ENCODE data around the gene EYS. TPM values are rescaled to one million over a fixed set of nuclear protein-coding genes. Genes with fewer than 3 reads are reported as not detected.

Gene EYS
- total RNA-seq, 1 donor from 2014 or later, result not detected

DNA sequence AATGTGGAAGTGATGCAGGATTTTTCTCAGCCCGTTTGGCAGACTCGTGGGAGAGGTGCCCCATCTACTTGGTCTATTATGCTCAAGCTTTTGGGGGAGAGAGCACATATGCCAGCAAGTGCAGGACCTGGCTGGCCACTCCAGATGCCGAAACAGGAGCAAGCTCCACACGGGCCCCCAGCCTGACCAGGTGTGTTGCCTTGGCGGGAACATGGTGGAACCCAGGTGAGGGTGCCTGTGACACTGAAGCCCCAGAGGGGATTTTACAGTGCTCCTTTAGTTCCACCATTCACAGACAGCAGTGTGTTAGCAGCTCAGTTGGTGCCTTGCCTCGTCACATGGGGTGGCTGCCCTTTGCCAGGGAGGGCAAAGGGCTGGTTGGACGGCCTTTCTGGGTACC lies 798.9 kb downstream of the EYS start:
- TF ChIP-seq, protein P1, sequence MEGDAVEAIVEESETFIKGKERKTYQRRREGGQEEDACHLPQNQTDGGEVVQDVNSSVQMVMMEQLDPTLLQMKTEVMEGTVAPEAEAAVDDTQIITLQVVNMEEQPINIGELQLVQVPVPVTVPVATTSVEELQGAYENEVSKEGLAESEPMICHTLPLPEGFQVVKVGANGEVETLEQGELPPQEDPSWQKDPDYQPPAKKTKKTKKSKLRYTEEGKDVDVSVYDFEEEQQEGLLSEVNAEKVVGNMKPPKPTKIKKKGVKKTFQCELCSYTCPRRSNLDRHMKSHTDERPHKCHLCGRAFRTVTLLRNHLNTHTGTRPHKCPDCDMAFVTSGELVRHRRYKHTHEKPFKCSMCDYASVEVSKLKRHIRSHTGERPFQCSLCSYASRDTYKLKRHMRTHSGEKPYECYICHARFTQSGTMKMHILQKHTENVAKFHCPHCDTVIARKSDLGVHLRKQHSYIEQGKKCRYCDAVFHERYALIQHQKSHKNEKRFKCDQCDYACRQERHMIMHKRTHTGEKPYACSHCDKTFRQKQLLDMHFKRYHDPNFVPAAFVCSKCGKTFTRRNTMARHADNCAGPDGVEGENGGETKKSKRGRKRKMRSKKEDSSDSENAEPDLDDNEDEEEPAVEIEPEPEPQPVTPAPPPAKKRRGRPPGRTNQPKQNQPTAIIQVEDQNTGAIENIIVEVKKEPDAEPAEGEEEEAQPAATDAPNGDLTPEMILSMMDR (IDR thresholded peaks at IDR 0.05; ENCODE audit: insufficient read depth, low read length, poor library complexity, severe bottlenecking), result no peak
- H3K4me3 ChIP-seq (ENCODE audit: low read depth, low read length), result no peak overlapping the region
- H3K36me3 ChIP-seq (ENCODE audit: control insufficient read depth, insufficient read depth, low read length), result no peaks in the 10 kb centered on the region
- H3K27me3 ChIP-seq (ENCODE audit: control insufficient read depth, insufficient read depth, low read length), result no peaks in the 10 kb centered on the region
- DNase-seq (ENCODE audit: low read depth), result no peak

DNA sequence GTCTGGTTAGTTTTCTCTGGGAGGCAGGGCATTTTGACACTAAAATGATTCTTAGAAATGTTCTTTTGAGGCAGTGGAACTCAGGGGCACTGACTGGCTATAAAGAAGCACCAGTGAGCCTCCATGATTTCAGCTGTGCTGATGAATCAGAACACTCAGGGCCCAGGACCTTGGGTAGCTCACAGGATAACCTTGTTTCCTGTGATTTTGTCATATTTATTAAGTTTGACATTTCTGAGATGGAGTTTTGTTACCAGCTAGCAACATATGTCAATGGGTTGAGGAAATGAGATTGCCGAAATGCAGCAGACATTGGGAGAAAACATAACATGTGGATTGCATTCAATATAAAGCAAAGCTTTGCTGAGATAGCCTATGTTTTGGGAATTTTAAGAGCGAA lies 802.4 kb downstream of the EYS start:
- H3K4me3 ChIP-seq (ENCODE audit: low read depth, low read length), result no peak overlapping the region
- no peaks in the 10 kb centered on the region for H3K27me3 ChIP-seq (ENCODE audit: control insufficient read depth, insufficient read depth, low read length)
- TF ChIP-seq, protein P1 (IDR thresholded peaks at IDR 0.05; ENCODE audit: insufficient read depth, low read length, poor library complexity, severe bottlenecking), result no peak
- DNase-seq (ENCODE audit: low read depth), result no peak
- H3K36me3 ChIP-seq (ENCODE audit: control insufficient read depth, insufficient read depth, low read length), result no peaks in the 10 kb centered on the region

DNA sequence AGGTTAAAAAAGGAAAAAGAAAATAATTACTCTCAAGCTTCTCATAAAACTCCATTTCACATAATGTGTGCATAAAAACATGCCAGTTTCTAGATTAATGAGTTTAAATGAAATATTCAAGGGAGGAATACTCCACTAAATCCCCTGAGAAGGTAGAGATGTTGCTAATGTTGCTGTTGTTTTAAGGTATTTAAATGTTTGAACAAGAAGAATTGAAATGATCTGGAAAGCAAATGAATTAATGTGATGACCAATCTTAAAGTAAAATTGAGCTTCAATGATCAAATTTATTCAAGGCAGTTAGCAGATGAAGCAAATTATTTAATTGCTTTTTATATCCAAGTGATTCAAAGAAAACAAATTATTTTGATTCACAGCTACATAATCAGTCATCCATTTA lies 804.4 kb downstream of the EYS start:
- Histone ChIP-seq H3K27me3 (ENCODE audit: control insufficient read depth, insufficient read depth, low read length) (no peaks in the 10 kb centered on the region), H3K4me3 (ENCODE audit: low read depth, low read length) (no peak overlapping the region), H3K36me3 (ENCODE audit: control insufficient read depth, insufficient read depth, low read length) (no peaks in the 10 kb centered on the region)
- DNase-seq (ENCODE audit: low read depth), result no peak
- TF ChIP-seq, protein P1 (IDR thresholded peaks at IDR 0.05; ENCODE audit: insufficient read depth, low read length, poor library complexity, severe bottlenecking), result no peak

DNA sequence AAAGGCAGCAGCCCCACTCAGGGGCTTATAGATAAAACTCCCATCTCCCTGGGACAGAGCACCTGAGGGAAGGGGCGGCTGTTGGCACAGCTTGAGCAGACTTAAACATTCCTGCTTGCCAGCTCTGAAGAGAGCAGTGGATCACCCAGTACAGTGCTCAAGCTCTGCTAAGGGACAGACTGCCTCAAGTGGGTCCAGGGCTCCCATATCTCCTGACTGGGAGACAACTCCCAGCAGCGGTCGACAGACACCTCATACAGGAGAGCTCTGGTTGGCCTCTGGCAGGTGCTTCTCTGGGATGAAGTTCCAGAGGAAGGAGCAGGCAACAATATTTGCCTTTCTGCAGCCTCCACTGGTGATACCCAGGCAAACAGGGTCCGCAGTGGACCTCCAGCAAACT lies 810.1 kb downstream of the EYS start:
- no peak overlapping the region for H3K4me3 ChIP-seq (ENCODE audit: low read depth, low read length)
- DNase-seq (ENCODE audit: low read depth), result no peak
- H3K27me3 ChIP-seq (ENCODE audit: control insufficient read depth, insufficient read depth, low read length), result no peaks in the 10 kb centered on the region
- TF ChIP-seq, protein P1 (IDR thresholded peaks at IDR 0.05; ENCODE audit: insufficient read depth, low read length, poor library complexity, severe bottlenecking), result no peak
- no peaks in the 10 kb centered on the region for H3K36me3 ChIP-seq (ENCODE audit: control insufficient read depth, insufficient read depth, low read length)

DNA sequence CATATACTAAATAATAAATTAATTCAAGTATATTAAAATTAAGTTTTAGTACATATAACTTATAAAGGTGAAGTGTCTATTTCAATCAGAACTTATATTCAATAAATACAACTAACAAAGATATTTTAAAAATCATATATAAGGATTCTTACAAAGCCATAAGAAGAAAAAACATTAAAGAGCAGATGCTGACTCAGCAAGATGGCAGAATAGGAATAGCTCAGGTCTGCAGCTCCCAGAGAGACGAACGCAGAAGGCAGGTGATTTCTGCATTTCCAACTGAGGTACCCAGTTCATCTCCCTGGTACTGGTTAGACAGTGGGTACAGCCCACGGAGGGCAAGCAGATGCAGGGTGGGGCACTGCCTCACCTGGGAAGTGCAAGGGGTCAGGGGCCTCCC lies 811.1 kb downstream of the EYS start:
- Histone ChIP-seq H3K36me3 (ENCODE audit: control insufficient read depth, insufficient read depth, low read length) (no peaks in the 10 kb centered on the region), H3K4me3 (ENCODE audit: low read depth, low read length) (no peak overlapping the region), H3K27me3 (ENCODE audit: control insufficient read depth, insufficient read depth, low read length) (no peaks in the 10 kb centered on the region)
- no peak for DNase-seq (ENCODE audit: low read depth)
- TF ChIP-seq, protein P1 (IDR thresholded peaks at IDR 0.05; ENCODE audit: insufficient read depth, low read length, poor library complexity, severe bottlenecking), result no peak

DNA sequence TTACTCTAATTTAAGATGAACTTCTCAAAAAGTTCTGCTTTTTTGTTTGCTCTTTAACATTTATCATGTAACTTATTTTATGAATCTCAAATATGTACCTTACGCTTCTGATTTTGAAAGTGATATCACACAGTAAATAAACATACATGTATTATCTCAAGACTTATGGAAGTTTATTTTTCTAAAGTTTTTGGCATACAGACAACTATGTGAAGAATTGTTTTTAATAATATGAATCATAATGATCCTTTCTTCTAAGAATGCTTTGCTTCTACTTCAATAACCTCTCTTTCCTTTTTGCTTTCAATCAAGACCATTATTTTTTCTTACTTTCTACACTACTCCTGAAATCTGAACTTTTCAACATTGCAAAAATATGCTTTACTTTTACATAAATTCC lies 816.4 kb downstream of the EYS start:
- TF ChIP-seq, protein P1 (IDR thresholded peaks at IDR 0.05; ENCODE audit: insufficient read depth, low read length, poor library complexity, severe bottlenecking), result no peak
- Histone ChIP-seq H3K4me3 (ENCODE audit: low read depth, low read length) (no peak overlapping the region), H3K27me3 (ENCODE audit: control insufficient read depth, insufficient read depth, low read length) (no peaks in the 10 kb centered on the region), H3K36me3 (ENCODE audit: control insufficient read depth, insufficient read depth, low read length) (no peaks in the 10 kb centered on the region)
- no peak for DNase-seq (ENCODE audit: low read depth)

Measured in kidney epithelial cell (primary cell).